Measurements from ENCODE around the gene TLR4.

DNA sequence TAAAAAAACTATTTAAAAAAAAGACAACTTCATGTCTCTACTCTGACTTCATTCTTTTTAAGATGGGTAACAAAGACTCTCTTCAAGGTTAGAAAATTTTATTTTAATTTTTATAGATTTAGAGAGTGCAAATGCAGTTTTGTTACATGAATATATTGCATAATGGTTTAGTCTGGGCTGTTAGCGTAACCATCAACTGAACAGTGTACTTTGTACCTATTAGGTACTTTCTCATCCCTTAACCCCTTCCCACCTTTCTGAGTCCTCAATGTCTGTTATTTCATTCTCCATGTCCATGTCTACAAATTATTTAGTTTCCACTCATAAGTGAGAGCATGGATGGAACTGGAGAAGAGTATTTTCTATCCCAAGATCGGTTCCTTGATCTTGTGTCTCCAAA, 16.8 kb downstream of the TLR4 start:
- TF ChIP-seq, protein P1, sequence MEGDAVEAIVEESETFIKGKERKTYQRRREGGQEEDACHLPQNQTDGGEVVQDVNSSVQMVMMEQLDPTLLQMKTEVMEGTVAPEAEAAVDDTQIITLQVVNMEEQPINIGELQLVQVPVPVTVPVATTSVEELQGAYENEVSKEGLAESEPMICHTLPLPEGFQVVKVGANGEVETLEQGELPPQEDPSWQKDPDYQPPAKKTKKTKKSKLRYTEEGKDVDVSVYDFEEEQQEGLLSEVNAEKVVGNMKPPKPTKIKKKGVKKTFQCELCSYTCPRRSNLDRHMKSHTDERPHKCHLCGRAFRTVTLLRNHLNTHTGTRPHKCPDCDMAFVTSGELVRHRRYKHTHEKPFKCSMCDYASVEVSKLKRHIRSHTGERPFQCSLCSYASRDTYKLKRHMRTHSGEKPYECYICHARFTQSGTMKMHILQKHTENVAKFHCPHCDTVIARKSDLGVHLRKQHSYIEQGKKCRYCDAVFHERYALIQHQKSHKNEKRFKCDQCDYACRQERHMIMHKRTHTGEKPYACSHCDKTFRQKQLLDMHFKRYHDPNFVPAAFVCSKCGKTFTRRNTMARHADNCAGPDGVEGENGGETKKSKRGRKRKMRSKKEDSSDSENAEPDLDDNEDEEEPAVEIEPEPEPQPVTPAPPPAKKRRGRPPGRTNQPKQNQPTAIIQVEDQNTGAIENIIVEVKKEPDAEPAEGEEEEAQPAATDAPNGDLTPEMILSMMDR (IDR thresholded peaks at IDR 0.05): no peak
- TF ChIP-seq POLR2A (IDR thresholded peaks at IDR 0.05): no peak

Measured in uterus (tissue), 2 donors.